Activated T-helper 1 cell treated with Interleukin-2 at 50 U/mL for 16 hours (primary cell): ENCODE measurements around the gene ANK3.

Source experiments
- DNase-seq: peaks from one replicate; pipeline ENCODE4 v3.0.0-alpha.2; 2020; ENCODE audit warnings: low read depth

Gene ANK3

DNA sequence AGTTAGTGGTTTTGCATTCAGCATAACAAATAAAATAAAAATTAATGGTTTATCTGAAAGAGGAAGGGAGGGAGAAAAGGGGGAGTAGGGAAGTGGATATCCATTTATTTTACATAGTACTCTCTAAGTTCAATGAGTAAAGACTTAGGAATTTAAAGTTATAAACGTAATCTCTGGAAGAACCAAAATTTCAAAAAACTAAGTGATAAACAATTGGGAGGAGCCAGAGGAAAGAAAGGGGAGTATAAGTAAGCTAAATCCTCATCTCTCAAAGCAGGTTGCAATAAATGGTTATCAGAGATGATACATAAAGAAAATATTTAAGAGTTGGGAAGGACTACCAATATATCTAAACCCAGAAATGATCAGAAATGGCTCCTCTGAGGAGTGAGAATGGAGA lies 46.4 kb downstream of the ANK3 start:
- no peak for DNase-seq

DNA sequence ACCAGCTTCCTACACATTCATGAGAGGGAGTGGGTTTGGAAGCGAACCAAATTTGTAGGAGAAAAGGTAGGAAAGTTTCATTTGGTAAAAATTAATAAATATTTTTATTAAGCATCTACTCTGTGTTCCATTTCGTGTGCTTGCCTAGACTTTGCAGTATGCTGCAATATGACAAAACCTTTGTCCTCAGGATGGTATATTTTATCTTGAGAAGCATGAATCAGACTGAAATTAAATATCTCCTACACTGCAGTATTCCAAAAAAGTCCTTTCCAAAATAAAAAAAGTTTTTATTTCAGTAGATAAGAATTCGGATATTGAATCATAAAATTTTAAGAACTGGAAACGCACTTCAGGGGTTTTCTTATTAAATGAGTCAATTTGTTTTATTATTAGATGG lies 47.7 kb downstream of the ANK3 start:
- no peak for DNase-seq

DNA sequence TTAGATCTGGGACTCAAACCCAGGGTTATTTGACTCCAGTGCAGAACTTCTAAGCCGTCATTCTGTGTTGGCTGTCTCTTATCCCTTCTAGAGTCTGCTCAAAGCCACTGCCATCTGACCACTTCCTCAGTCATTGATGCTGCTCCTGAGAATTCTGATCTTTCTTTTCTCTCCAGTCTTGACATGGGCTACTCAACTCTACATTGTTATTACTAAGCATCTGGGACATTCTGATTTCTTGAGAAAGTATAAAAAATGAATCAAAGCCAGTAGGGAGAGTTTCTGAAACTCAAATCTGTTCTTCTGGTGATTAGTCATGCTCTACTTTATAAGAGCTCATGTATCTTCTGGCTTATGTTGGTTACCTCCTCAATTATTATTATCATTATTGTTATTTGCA lies 48.7 kb downstream of the ANK3 start:
- DNase-seq, result no peak

DNA sequence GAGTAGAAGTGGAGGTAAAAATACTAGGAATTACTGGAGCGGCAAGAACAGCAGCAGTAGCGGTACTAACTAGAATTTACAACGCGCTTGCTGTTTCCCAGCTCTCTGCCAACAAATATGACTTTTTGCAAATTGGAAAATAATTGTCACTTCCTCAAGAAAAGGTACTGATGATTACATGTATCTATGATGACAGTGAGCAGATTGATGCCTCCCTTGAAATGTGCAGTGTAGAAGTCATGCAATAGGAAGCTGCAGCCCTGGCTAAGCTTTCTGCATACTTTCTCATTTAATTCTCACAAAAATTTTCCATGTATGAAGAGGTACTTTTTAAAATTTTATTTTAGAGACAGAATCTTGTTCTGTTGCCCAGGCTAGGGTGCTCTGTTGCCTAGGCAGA lies 49.9 kb downstream of the ANK3 start:
- DNase-seq, result no peak

DNA sequence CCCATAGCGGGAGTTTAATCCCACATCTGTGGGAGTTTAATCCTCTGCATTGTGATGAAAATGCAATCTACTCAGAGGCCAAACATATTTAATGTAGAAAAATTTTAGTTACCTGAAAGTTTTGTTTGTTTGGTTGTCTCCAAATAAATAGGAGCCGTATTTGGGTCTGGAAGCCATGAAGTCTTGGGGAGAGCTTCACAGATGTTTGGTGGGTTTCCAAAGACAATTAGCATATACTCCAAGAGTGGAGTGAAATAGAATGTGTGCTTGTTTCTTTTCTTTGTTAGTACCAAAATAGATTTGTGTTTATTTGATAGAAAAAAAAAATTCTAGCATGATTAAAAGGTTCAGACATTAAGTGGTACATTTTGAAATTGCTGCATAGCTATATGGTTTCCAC lies 50.9 kb downstream of the ANK3 start:
- DNase-seq, result no peak

DNA sequence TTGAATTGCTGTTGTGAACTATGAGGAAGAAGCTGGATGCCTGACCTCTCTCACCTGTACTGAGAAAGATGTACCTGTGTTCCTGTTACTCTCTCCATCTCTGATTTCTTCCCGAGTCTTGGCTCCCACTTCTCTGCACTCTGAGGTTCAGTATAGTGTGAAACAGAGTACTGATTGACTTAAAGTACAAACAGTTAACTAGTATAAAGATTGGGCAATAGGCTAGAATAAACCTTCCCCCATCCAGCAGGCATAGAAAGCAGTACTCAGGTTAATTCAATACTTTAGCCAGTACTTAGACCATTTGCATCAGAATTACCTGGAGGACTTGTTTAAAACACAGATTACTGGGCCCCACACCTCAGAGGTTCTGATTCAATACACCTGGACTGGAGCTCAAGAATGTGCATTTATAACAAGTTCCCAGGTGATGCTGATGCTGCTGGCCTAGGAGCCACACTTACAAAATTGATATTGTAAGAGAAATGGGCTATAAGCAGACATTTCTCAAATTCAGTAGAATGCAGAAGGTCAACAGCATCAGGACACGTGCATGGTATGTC lies 51.6 kb downstream of the ANK3 start:
- no peak for DNase-seq

DNA sequence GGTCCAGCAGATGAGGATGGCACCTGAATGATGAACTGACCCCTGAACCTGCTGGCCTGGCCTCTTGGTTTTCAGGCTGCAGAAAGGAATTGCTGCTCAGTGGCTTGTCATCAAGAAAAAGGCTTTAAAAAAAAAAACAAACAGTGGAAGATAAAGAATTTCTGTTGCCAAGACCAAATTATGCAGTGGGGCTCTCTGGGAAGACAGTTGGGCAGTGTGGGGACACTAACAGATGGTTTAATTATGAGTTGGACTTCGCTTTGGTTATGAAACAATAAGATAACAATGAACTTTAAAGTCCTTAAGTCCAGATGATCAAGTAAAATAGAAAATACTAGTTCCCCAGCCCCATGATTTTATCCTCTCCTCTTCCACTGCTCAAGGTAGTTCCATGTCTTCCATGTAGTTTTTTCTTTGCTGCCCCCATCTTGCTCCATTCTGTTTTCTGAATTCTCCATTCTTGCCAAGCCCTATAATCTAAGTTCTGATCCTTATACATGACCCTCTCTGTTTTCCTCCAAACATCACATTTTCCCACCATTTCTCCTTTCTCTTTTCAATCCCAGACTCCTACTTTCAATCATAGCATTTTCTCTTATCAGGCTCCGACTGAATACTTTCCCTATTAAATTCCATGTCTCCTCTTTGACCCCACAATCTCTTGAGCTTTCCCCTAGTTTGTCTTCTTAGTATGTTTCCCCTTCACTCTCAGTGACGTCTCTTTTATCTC lies 52.6 kb downstream of the ANK3 start:
- DNase-seq, result no peak

DNA sequence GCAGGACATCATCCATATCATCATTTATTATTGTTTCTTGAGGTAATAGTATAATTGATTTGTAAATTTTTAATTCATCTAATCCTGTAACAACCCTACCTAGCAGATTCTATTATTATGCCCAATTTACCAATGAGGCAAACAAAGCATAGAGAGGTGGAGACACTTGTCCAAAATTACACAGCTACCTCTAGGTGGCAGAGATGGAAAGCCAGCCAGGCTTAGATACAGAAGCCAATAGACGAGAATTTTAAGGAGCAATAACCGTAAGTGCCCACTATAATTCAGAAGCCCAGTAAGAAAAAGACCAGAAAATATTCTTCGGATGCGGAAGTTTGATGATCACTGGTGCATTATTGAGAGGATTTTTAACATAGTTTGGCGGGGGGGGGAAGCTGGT lies 54.0 kb downstream of the ANK3 start:
- no peak for DNase-seq

DNA sequence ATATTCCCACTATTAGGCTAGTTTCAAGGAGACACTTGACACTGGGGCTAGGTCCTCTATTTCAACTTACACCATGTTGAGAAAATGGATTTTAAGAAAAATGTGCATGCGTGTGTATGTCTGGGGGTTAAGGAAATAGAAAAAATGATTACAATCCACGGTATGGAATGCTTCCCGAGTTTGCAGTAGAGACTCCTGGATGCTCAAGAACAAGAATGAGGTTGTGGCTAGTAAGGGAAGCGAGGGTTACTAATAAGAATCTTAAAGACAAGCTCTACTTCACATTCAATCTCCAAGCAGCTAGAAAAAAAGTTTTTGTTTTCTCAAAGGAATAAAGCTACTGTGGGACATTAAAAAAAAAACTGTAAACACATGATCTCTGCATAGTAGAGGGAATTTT lies 54.7 kb downstream of the ANK3 start:
- no peak for DNase-seq

DNA sequence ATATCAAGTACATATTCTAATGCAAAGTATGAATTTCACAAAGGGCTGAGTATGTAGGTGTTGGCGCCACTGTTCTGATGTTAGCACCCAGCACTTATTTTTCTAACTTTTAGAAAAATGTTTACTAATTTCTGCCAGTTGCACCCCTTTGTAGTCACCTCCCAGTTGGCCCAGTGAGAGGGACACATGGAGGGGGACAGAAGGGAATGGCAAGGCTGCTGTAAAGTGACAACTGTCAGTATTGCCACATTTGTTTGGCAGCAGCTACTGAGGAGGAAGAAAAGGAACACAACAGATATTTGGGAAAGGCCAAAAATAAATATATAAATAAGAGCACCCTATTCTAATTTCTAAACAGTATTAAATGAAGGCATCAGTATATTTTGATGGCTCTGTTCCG lies 57.3 kb downstream of the ANK3 start:
- no peak for DNase-seq

DNA sequence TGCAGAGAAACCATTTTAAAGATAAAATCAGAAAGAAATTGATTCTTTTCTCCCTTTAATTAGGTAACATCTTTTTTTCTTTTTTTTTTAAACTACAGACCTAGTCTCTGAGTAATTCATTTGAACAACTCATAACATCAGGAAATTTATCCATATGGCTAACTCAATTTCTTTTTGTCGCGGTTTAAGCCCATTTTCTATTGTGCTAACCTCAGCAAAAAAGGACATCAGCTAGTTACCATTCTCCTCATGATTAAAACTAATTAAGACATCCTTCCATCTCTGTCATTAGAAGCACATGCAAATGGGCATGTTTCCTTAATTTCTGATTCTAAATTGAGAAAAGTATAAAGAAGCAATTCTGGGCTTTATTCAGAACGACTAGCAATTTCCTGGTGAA lies 57.8 kb downstream of the ANK3 start:
- DNase-seq, result no peak

DNA sequence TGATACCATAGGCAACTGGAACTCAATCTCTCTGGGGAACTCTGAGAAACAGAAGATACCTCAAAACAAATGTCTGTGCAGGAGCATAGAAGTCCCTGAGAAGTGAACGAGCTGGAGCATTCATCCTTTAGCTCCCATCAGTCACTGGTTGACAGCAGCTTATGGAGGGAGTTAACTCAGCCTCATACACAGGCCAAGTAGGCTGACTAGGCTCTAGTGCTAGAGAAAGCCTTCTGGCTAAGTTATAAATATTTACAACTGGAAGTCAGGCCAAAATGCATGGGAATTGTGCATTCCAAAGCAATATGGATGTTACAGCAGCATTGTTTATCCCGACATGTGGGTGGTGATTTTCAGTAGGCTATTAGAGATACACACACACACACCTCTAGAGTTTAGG lies 66.5 kb downstream of the ANK3 start:
- no peak for DNase-seq

DNA sequence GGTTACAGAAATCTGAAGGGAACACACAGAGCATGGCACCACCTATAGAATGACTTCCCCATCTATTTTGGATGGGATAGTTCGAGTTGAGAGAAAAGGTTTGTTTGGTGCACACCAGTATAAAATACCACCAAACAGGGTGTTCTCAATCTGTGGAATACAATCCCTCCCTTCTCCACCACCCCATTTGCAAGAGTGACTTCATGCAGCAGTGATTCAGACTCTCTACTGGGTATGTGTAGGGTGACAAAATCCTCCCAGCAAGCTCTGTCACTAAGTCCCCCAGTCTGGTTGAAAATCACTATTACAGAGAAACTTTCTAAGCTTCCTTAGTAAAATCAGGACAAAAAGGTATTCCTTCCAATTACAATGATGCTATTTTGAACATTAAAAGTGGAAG lies 69.0 kb downstream of the ANK3 start:
- DNase-seq, result no peak

DNA sequence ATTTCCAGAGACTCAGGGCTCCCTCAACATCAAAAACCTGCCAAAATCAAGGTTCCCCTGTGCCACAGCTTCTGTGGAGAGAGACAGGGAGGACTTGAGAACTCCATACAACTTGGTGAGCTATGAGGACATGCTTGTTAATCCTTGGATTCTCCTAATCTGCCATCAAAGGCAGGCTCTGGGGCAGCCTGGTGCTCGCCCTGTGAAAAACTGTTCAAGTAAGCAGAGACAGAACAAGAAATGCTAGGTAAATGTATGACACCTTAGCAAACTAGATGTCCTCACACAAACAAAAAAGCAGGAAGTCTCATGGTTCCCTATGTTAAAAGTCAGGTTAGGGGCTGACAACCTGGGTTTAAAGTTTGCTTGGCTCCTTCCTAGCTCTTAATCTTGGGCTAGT lies 73.6 kb downstream of the ANK3 start:
- no peak for DNase-seq

DNA sequence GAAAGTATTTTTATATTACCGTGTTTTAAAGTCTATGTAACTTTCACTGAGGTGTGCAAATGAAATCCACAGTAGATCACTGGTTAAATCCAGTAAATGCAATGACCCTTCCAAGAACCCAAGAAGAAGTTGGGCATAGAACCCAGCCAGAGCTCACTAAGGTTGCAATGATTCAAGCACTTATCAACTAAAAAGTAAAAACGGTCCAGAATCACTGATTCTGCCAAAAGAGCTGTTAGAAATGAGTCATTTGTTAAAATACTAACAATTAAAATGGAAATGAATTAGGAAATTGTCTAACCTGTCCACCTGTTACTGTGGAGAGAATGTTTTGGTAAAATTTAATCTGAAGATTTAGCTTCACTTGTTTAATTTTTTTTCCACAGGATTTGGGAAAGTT lies 74.4 kb downstream of the ANK3 start:
- DNase-seq, result no peak

DNA sequence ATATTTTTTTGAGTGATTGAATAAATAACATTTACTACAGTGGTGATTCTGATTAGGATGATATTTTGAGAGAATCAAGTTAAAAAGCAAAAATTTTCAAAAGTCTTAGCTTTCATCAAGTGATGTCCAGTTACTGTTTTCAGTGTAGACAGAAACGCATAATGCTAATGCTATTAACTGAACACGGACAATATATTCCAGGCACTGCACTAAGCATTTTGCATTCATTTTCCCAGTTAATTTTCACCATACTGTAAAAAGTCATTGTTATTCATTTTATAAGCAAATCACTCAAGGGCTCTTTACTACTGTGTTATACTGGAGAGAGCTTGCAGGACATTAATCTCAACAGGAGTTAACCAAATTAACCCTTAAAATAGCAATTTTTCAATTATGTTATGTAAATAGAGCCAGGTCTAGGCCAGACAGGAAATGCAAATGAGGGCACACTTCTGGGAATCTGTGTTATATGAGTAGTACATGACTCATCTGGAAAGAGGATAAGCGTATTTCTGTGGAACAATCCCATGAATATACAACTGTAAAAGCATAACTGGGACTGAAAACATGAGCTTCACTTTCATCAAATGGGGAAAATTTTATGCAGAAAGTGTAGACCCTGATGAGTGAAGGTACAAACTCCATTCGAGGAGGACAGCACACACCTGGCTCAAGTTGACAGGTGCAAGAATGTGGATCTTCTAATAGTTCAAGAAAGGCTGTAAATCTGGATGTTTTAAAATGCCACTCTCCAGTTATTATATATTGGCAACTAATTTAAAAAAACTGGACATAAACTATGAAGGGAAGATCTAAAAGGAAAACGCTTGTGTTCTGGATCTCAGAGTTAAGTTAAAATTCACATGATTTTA lies 75.4 kb downstream of the ANK3 start:
- no peak for DNase-seq

DNA sequence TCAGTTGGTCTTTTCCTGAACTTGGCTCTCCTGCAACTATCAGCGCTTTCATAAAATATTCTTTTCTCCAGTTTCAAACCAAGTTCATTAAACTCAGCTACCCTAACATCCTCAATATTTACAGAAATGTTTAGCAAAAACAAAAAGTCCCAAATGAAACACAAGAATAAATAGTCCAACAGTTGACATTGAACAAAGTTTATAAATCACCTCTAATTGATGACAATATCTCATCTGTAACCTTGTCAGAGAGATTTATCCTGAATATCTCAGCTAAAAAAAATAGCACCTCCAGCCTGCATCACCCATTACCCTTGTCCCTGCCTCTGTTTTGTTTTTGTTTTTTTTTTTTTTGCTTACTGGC lies 76.1 kb downstream of the ANK3 start:
- no peak for DNase-seq

DNA sequence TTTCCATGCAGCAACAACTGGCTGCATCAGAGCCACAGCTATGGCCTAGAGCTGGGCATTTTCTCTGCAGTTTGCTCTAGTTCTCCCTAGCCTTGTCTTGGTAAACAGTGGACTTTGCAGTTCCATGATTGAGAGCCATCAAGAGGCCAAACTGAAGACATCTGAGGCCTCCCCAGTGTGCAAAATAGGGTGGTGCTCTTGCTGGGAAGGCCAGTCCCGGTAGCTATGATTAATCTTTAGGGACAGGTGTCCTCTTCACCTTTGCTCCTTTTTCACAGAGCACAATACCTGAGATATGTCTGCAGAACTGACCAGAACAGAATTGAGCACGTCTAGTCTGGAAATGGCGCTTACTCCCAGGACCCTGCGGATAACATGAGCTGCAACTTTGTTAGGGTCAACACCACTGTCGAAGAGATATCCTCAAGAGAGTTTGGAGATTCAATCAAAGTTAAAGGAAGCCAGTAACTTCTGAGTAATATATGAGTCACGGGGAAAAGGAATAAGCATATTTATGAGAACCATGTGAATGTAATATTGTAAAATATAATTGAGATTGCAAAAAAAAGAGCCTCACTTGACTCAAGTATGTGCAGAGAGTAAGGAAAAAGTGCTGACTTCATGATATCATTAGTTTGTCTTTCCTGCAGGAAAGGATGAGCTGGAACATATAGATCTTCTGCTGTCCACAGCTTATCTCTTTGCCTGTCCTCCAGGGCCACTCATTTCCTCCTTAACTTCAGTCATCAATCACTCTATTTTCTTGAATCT lies 76.7 kb downstream of the ANK3 start:
- DNase-seq, result no peak

DNA sequence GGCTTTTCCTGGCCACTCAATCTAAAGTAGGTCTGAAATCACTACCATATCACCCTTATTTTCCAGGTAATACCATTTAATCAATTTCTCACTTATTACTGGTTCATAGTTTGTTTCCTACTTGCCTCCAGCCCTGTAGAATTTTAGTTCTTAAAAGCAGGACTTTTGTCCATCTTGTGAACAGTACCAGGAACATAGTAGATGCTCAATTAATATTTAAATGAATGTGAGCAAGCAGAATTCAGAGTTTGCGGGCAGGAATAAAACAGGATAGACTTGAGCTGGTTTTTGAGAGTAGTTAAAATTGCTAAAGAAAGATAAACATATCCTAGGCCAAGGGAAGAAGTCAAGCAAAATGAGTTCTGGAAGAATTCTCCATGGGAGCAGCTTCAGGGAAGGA lies 77.9 kb downstream of the ANK3 start:
- no peak for DNase-seq

DNA sequence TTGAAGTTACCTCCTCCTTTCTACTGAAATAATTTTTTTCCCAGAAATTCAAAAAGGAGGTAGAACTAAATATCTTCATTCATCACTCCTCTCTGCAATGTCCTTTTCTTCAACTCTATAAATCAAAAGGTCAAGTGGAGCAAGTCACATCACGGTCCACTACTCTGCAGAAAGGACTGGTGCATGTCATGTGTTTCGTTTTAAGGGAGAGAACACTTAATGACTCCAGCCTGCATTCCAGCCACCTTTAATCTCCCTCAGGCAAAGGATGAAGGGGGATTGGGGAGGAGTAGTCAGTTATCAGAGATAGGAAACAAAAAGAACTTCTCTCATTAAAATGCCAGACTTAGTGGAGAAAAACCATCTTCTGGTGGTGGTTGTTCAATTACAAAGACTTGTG lies 78.9 kb downstream of the ANK3 start:
- no peak for DNase-seq

DNA sequence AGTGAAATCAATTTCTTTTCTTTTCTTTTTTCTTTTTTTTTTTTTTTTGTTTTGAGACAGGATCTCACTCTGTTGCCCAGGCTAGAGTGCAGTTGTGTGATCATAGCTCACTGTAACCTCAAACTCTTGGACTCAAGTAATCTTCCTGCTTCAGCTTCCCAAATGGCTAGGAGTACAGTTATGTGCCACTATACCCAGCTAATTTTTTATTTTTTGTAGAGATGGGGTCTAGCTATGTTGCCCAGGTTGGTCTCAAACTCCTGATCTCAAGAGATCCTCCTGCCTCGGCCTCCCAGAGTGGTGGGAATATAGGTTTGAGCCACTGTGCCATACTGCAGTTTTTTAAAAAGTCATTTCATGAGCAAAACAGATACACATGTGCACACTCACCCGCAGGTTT lies 79.8 kb downstream of the ANK3 start:
- DNase-seq, result no peak

DNA sequence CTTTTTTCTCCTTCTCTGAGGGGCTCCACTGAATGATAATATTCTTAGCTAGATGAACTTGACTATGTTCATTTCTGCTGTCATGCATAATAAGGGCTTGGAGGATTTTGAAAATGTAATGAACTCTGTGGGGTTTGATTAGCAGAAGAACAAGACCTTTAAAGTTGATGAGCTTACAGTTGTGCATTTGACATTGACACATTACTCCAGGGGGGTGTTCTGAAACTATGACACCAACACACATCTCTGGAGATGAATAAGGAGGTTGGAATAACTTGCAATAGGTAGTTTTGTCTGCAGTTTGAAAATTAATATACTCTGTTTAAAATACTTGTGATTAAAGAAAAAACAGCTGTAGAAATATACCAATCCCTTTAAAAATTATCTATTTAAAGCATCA lies 80.3 kb downstream of the ANK3 start:
- DNase-seq, result no peak

DNA sequence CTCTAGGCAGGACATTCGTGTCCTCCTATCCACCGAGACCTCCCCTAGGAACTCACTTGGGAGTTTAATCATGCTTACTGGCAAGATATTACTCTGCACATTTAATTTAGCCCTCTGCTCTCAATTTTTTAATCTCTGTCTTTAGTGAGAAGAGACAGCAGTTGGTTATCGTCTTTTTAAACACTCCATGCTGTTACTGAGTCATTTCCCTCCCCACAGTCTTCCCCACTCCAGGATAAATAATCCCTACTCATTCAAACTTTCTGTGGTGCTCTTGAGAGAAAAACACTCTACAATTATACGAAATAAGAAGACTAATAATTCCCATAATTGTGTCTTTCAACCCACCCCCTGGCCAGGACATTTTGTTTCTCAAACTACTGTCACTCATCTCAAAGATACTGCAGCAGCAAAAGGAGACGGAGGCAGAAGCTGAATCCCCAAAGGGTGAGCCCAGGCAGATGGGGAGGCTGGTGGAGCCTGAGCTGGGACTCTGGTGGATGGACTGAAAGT lies 84.2 kb downstream of the ANK3 start:
- no peak for DNase-seq
